ENCODE results near the gene CFHR2.

CFHR2 gene

GRCh38 chr1:197001828-197002227 is 58.3 kb downstream of the CFHR2 start:
- H3K27me3 ChIP-seq (ENCODE audit: control insufficient read depth, insufficient read depth, low read length), result no peaks in the 10 kb centered on the region
- H3K27ac ChIP-seq (ENCODE audit: low read depth, low read length), result no peak overlapping the region
- H3K36me3 ChIP-seq (ENCODE audit: control insufficient read depth, insufficient read depth, low read length), result no peaks in the 10 kb centered on the region
- H3K9ac ChIP-seq (ENCODE audit: low read length), result no peak overlapping the region
- no peak overlapping the region for H3K4me3 ChIP-seq (ENCODE audit: low read depth, low read length)
- H3K9me3 ChIP-seq (ENCODE audit: control insufficient read depth, insufficient read depth, low read depth, low read length), result no peaks in the 10 kb centered on the region
- H3K4me1 ChIP-seq (ENCODE audit: control insufficient read depth, insufficient read depth, low read length), result no peaks in the 10 kb centered on the region

GRCh38 chr1:197003132-197003531 is 59.6 kb downstream of the CFHR2 start:
- no peaks in the 10 kb centered on the region for H3K27me3 ChIP-seq (ENCODE audit: control insufficient read depth, insufficient read depth, low read length)
- H3K27ac ChIP-seq (ENCODE audit: low read depth, low read length), result no peak overlapping the region
- no peak overlapping the region for H3K4me3 ChIP-seq (ENCODE audit: low read depth, low read length)
- H3K9ac ChIP-seq (ENCODE audit: low read length), result no peak overlapping the region
- no peaks in the 10 kb centered on the region for H3K9me3 ChIP-seq (ENCODE audit: control insufficient read depth, insufficient read depth, low read depth, low read length)
- H3K4me1 ChIP-seq (ENCODE audit: control insufficient read depth, insufficient read depth, low read length), result no peaks in the 10 kb centered on the region
- no peaks in the 10 kb centered on the region for H3K36me3 ChIP-seq (ENCODE audit: control insufficient read depth, insufficient read depth, low read length)

GRCh38 chr1:197008861-197009260 is 65.3 kb downstream of the CFHR2 start:
- Histone ChIP-seq H3K27me3 (ENCODE audit: control insufficient read depth, insufficient read depth, low read length) (no peaks in the 10 kb centered on the region), H3K36me3 (ENCODE audit: control insufficient read depth, insufficient read depth, low read length) (no peaks in the 10 kb centered on the region), H3K9me3 (ENCODE audit: control insufficient read depth, insufficient read depth, low read depth, low read length) (peaks cover 8% of the 10 kb centered on the region), H3K4me3 (ENCODE audit: low read depth, low read length) (no peak overlapping the region), H3K9ac (ENCODE audit: low read length) (no peak overlapping the region), H3K4me1 (ENCODE audit: control insufficient read depth, insufficient read depth, low read length) (no peaks in the 10 kb centered on the region), H3K27ac (ENCODE audit: low read depth, low read length) (no peak overlapping the region)
